H9 (cell line): ENCODE results near the gene CMSS1. TPM values are rescaled to one million over a fixed set of nuclear protein-coding genes. Genes with fewer than 3 reads are reported as not detected.

Source experiments
- DNase-seq: peaks from one replicate; pipeline ENCODE4 v3.0.0-alpha.2; 2017
- H2AFZ ChIP-seq: one replicate; pipeline ENCODE4 v1.6.1; 2013; ENCODE audit warnings: mild to moderate bottlenecking, low read length, control low read depth, moderate library complexity
- H2AK5ac ChIP-seq: 2 replicates; pipeline ENCODE4 v1.6.1; 2013; ENCODE audit warnings: low read length, control low read depth, mixed read lengths; ENCODE audit not compliant: insufficient read length
- H2BK120ac ChIP-seq: one replicate; pipeline ENCODE4 v1.6.1; 2013; ENCODE audit warnings: low read depth, mild to moderate bottlenecking, low read length, control low read depth, inconsistent platforms; ENCODE audit not compliant: poor library complexity, severe bottlenecking
- H2BK12ac ChIP-seq: 2 replicates; pipeline ENCODE4 v1.6.1; 2013; ENCODE audit warnings: low read length, control low read depth, mixed read lengths, low read depth; ENCODE audit not compliant: insufficient read length
- H2BK15ac ChIP-seq: 2 replicates; pipeline ENCODE4 v1.6.1; 2013; ENCODE audit warnings: low read depth, low read length, control low read depth
- H2BK20ac ChIP-seq: one replicate; pipeline ENCODE4 v1.6.1; 2013; ENCODE audit warnings: low read depth, mild to moderate bottlenecking, low read length, control low read depth, inconsistent platforms; ENCODE audit not compliant: poor library complexity, severe bottlenecking
- H2BK5ac ChIP-seq: 2 replicates; pipeline ENCODE4 v1.6.1; 2013; ENCODE audit warnings: low read length, control low read depth, mixed read lengths; ENCODE audit not compliant: insufficient read length
- H3K14ac ChIP-seq: 2 replicates; pipeline ENCODE4 v1.6.1; 2013; ENCODE audit warnings: low read length, control low read depth; ENCODE audit not compliant: insufficient read depth
- H3K18ac ChIP-seq: 2 replicates; pipeline ENCODE4 v1.6.1; 2013; ENCODE audit warnings: low read depth, mild to moderate bottlenecking, mixed read lengths, low read length, control low read depth; ENCODE audit not compliant: insufficient read length
- H3K23ac ChIP-seq: 2 replicates; pipeline ENCODE4 v1.6.1; 2013; ENCODE audit warnings: low read length, control low read depth, mixed read lengths, low read depth; ENCODE audit not compliant: insufficient read length
- H3K23me2 ChIP-seq: 2 replicates; pipeline ENCODE4 v1.6.1; 2013; ENCODE audit warnings: low read depth, mild to moderate bottlenecking, mixed read lengths, low read length, control low read depth; ENCODE audit not compliant: insufficient read length, poor library complexity, severe bottlenecking
- H3K27ac ChIP-seq: 2 replicates; pipeline ENCODE4 v1.5.1; 2013; ENCODE audit warnings: low read length, control low read depth, mixed read lengths, low read depth; ENCODE audit not compliant: insufficient read length
- H3K27me3 ChIP-seq: 2 replicates; pipeline ENCODE4 v1.6.1; 2013; ENCODE audit warnings: low read length, control low read depth, inconsistent platforms; ENCODE audit not compliant: insufficient read depth
- H3K4ac ChIP-seq: 2 replicates; pipeline ENCODE4 v1.6.1; 2013; ENCODE audit warnings: low read depth, mild to moderate bottlenecking, control low read depth, inconsistent platforms, low read length, moderate library complexity
- H3K4me1 ChIP-seq: 2 replicates; pipeline ENCODE4 v1.6.1; 2013; ENCODE audit warnings: low read length, control low read depth, inconsistent platforms; ENCODE audit not compliant: insufficient read depth
- H3K4me2 ChIP-seq: 2 replicates; pipeline ENCODE4 v1.6.1; 2013; ENCODE audit warnings: low read length, control low read depth, mixed read lengths; ENCODE audit not compliant: insufficient read length, insufficient read depth
- H3K56ac ChIP-seq: 2 replicates; pipeline ENCODE4 v1.6.1; 2013; ENCODE audit warnings: low read depth, mild to moderate bottlenecking, mixed read lengths, low read length, control low read depth; ENCODE audit not compliant: insufficient read length
- H3K79me1 ChIP-seq: 2 replicates; pipeline ENCODE4 v1.6.1; 2013; ENCODE audit warnings: low read depth, mild to moderate bottlenecking, moderate library complexity, low read length, control low read depth, inconsistent platforms; ENCODE audit not compliant: insufficient read depth, poor library complexity, severe bottlenecking
- H3K79me2 ChIP-seq: 2 replicates; pipeline ENCODE4 v1.6.1; 2013; ENCODE audit warnings: low read length, control low read depth, inconsistent platforms; ENCODE audit not compliant: insufficient read depth
- H3K9ac ChIP-seq: 2 replicates; pipeline ENCODE4 v1.6.1; 2013; ENCODE audit warnings: low read length, control low read depth, mixed read lengths; ENCODE audit not compliant: insufficient read length; ENCODE audit errors: extremely low read depth
- H3K9me3 ChIP-seq: one replicate; pipeline ENCODE4 v1.6.1; 2013; ENCODE audit warnings: low read depth, low read length, inconsistent platforms; ENCODE audit not compliant: control insufficient read depth
- H3T11ph ChIP-seq: one replicate; pipeline ENCODE4 v1.6.1; 2013; ENCODE audit warnings: mild to moderate bottlenecking, low read length, control low read depth, inconsistent platforms
- H4K20me1 ChIP-seq: one replicate; pipeline ENCODE4 v1.6.1; 2013; ENCODE audit not compliant: control insufficient read depth, insufficient read length, insufficient read depth
- H4K5ac ChIP-seq: 2 replicates; pipeline ENCODE4 v1.6.1; 2013; ENCODE audit warnings: low read depth, mild to moderate bottlenecking, mixed read lengths, low read length, control low read depth; ENCODE audit not compliant: insufficient read length
- H4K8ac ChIP-seq: replicated peaks from 2 replicates; pipeline ENCODE4 v1.6.1; 2013; ENCODE audit warnings: low read length, control low read depth, mixed read lengths, low read depth; ENCODE audit not compliant: insufficient read length
- H4K91ac ChIP-seq: 2 replicates; pipeline ENCODE4 v1.6.1; 2013; ENCODE audit warnings: low read depth, mild to moderate bottlenecking, moderate library complexity, mixed read lengths, low read length, control low read depth; ENCODE audit not compliant: insufficient read length
- H3K27ac Mint-ChIP-seq, 3 experiments: 2 replicates in 2 of 3; 3 replicates in 1 of 3; pipeline ENCODE4 v1.8.0; 2020 to 2021; ENCODE audit warnings: mixed read lengths in 3 of 3, mild to moderate bottlenecking in 1 of 3, moderate library complexity in 1 of 3
- H3K27me3 Mint-ChIP-seq: 2 replicates; pipeline ENCODE4 v1.8.0; 2021; ENCODE audit warnings: low read depth, mild to moderate bottlenecking, moderate library complexity, mixed read lengths
- H3K36me3 Mint-ChIP-seq, 3 experiments: 2 replicates in 2 of 3; 3 replicates in 1 of 3; pipeline ENCODE4 v1.8.0; 2020 to 2021; ENCODE audit warnings: low read depth in 3 of 3, mixed read lengths in 3 of 3; ENCODE audit not compliant: insufficient read depth in 1 of 3
- H3K4me1 Mint-ChIP-seq, 2 experiments: 2 replicates each; pipeline ENCODE4 v1.8.0; 2020; ENCODE audit warnings: mixed read lengths in 2 of 2
- H3K4me3 Mint-ChIP-seq, 2 experiments: 2 replicates in 1 of 2; 3 replicates in 1 of 2; pipeline ENCODE4 v1.8.0; 2020 to 2021; ENCODE audit warnings: mild to moderate bottlenecking in 2 of 2, mixed read lengths in 2 of 2, moderate library complexity in 1 of 2
- H3K9me3 Mint-ChIP-seq, 2 experiments: 2 replicates in 1 of 2; 3 replicates in 1 of 2; pipeline ENCODE4 v1.8.0; 2020; ENCODE audit warnings: mild to moderate bottlenecking in 2 of 2, mixed read lengths in 2 of 2, moderate library complexity in 1 of 2
- CTCF ChIP-seq: fragments of 200-600 bp; sonication (generic); conservative IDR thresholded peaks from 3 replicates; pipeline ENCODE4 v1.8.0; 2021; ENCODE audit warnings: antibody characterized with exemption, mild to moderate bottlenecking
- WGBS: extraction: QIAGEN DNeasy Blood & Tissue Kit; methylation state at CpG from one replicate; pipeline ENCODE4 v1.1.7; 2013; ENCODE audit warnings: missing lambda C conversion rate, low lambda C conversion rate, mixed read lengths; ENCODE audit not compliant: insufficient read length; ENCODE audit errors: extremely low coverage; 5-methylcytosine and 5-hydroxymethylcytosine counted together
- total RNA-seq: library from RNA; stranded (reverse); gene quantifications from 2 replicates; pipeline ENCODE4 v1.2.1, GENCODE V29; 2021

CMSS1 gene
- total RNA-seq, 1 experiment from 2014 or later, result 61.8 TPM

- Mint-ChIP-seq H3K36me3 (no peaks in the 10 kb centered on the region; a peak in 1 of 7 replicates), H3K9me3 (no peaks in the 10 kb centered on the region), H3K4me3 (no peak overlapping the region), H3K27me3 (no peaks in the 10 kb centered on the region), H3K4me1 (peaks cover 28 to 30% of the 10 kb centered on the region in 2 experiments), H3K27ac (no peak overlapping the region; a peak in 1 of 7 replicates)
- Histone ChIP-seq H2AK5ac (no peak overlapping the region), H3K23me2 (no peaks in the 10 kb centered on the region), H4K5ac (no peak overlapping the region), H4K91ac (no peak overlapping the region), H4K20me1 (no peaks in the 10 kb centered on the region), H3K18ac (no peak overlapping the region), H3K56ac (no peak overlapping the region), H3K27ac (no peak overlapping the region), H3K23ac (no peak overlapping the region), H2BK12ac (no peak overlapping the region), H3K4me1 (no peaks in the 10 kb centered on the region; the same call in 1 of the 2 replicates), H2BK120ac (no peak overlapping the region), H3K79me2 (no peaks in the 10 kb centered on the region), H3K9ac (no peak overlapping the region), H2BK20ac (no peak overlapping the region), H2BK15ac (no peak overlapping the region), H3K9me3 (no peaks in the 10 kb centered on the region), H4K8ac (no peak overlapping the region), H2AFZ (no peak overlapping the region), H3K27me3 (no peaks in the 10 kb centered on the region), H3T11ph (no peak overlapping the region), H3K4ac (no peak overlapping the region), H2BK5ac (no peak overlapping the region), H3K79me1 (no peaks in the 10 kb centered on the region), H3K14ac (no peak overlapping the region), H3K4me2 (no peak overlapping the region)
- no peak for DNase-seq
- TF ChIP-seq CTCF, result no peak
- no CpG with 5 or more reads among the region's 1 CpG for WGBS
These were observed 123.5 kb downstream of the CMSS1 start for GRCh38 chr3:99941211-99941610.
